GM19397 (cell line): ENCODE results near the gene CLDN11.

Experiments
- ATAC-seq: cut with Tn5 transposase; IDR thresholded peaks from one replicate; pipeline ENCODE4 v1.9.1; 2021; ENCODE audit warnings: mild to moderate bottlenecking, moderate library complexity; ENCODE audit not compliant: unreplicated experiment

CLDN11 gene

DNA sequence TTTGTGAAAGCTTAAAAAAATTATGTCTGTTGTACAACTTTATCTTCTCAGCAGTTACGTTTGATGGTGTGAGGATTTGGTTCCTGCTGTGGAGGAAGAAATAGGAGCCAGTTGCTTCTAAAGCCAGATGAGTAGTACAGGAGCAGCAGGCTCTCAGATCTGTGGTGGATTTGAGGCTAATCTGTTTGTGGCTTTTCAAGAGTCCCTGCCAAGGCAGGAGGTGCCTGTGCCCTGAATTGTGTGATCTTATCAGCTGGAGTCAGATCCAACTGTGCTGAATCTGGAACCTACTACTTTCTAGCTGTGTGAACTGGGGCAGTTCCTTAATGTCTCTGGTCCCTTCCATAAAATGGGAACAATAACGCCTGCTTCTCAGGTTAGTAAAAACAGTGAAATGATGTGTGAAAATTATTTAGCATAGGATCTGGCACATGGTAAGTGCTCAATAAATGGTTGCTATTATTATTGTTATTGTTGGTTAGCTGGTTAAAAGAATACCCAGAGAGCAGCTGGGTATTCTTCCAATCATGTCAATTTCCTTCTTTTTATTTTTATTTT, 7.7 kb downstream of the CLDN11 start:
- ATAC-seq, result no peak

- ATAC-seq, result no peak
Measured at GRCh38 chr3:170428095-170428494, 9.4 kb downstream of the CLDN11 start.

GRCh38 chr3:170429050-170429449, 10.4 kb downstream of the CLDN11 start:
- no peak for ATAC-seq

DNA sequence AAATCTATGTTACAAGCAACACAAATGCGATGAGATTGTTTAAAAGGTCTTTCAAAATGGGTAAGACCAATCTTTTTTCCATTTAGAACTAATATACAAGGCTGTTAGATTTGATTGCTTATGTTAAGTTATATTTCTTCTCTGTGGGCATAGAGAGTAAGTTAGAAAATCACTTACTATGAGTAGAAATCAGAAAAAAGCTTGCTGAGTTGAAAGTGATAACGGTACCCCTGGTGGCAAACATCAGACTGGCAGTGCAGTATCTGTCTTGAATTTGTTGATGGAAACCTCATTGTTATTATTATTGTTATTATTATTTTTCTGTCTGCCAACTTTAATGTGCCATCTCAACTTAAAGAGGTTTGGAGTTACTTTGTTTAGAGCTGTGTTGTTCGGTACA, 12.4 kb downstream of the CLDN11 start:
- no peak for ATAC-seq

GRCh38 chr3:170432416-170432815, 13.7 kb downstream of the CLDN11 start:
- no peak for ATAC-seq

DNA sequence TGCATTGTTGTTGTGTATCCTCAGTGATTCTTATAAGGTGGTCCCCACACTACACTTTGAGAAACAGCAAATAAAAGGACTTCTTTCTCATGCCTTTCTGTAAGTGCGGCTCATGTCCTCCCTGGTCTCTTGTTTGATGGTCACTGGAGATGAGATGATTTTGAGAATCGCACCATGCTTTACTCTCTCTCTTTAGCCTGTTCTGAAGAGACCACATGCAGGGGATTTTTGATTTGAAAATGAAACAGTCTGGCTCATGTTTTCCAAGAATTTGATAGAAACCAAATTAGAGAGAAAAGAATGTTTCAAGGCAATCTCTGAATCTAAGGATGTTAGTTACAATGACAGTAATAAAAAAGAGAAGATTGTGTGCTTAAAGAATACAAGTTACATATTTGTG, 18.0 kb downstream of the CLDN11 start:
- ATAC-seq, result no peak

GRCh38 chr3:170437176-170437575, 18.5 kb downstream of the CLDN11 start:
- no peak for ATAC-seq

- ATAC-seq, result no peak
Measured at GRCh38 chr3:170437696-170438407, 19.2 kb downstream of the CLDN11 start.

GRCh38 chr3:170438836-170439235, 20.2 kb downstream of the CLDN11 start:
- ATAC-seq, result no peak

DNA sequence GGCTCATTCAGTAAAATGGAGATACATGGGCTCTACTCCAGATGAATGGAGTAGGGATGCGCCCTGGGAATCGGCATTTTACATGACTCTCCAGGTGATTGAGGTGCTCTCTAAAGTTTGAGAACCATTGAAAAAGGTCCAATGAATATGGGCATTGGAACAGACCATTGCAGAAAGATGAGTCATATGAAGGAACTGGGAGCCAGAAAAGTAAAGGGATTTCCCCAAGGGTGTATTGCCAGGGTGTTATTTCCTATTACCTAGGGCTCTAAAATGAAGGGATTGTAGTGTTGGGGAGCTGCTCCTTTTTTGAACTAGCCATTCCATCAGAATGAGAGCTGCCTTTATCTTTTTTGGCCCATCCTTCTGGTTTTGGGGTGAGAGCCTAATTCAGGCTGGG, 21.7 kb downstream of the CLDN11 start:
- ATAC-seq, result no peak

GRCh38 chr3:170441412-170441811, 22.7 kb downstream of the CLDN11 start:
- no peak for ATAC-seq

DNA sequence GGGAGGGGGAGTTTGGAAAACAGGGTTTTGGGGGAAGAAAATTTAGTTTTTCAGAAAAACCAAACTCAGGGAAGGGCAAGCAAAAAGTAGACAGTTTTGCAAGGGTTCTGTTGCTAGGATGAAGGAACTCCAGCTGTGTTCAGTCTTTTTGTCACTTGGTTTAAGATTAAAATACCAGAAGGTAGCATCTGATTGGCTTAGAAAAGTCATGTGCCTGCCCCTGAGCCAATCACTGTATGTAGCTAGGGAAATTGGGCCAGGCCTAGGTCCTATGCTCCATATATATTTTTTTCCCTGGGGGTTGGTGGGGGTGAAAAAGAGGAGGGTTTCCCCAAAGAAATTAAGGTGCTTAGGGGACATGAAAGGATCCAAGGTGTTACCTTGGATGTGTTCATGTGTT, 24.3 kb downstream of the CLDN11 start:
- ATAC-seq, result no peak

GRCh38 chr3:170443457-170443856, 24.8 kb downstream of the CLDN11 start:
- ATAC-seq, result no peak

DNA sequence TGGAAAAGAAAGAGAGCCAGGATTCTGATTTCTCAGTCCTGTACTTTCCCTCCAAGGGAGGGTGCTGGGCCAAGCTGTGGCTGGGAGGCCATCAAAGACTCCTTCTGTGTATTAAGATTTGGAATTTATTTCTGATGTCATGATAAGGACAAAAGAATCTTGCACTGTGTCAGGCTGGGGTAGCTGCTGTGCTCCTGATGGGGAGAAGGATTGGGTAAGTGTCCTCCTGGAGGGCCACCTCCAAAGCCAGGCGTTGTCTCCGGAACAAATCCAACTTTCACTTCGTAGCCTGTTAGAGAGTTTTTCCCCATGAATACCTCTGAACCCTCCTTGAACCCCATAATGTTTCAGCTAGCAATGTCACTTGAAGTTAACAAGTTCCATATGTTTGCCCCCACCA, 29.9 kb downstream of the CLDN11 start:
- ATAC-seq, result no peak

GRCh38 chr3:170450039-170450438, 31.4 kb downstream of the CLDN11 start:
- ATAC-seq, result no peak

- ATAC-seq, result no peak
Measured at GRCh38 chr3:170454509-170454908, 35.8 kb downstream of the CLDN11 start.

- ATAC-seq, result no peak
Measured at GRCh38 chr3:170458285-170458684, 39.6 kb downstream of the CLDN11 start.

GRCh38 chr3:170463011-170463410, 44.3 kb downstream of the CLDN11 start:
- no peak for ATAC-seq

GRCh38 chr3:170465955-170466354, 47.3 kb downstream of the CLDN11 start:
- ATAC-seq, result no peak

DNA sequence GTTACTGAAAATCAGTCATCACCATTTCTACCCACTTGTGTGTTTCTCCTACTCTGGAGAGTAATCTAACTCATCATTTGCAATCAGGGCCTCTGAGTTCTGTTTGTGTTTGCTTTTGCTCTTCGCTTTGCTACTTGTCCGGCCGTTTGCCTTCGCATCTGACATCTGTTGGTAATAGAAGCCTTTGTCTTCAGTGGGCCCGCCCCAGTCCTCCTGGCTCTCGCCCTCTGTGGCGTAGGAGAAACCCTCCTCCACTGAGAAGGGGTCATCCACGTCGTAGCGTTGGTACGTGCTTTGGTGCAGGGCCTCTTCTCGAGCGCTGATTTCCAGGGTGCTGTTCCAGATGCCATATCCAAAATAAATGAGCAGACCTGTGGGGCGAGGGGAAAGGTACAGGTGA, 48.3 kb downstream of the CLDN11 start:
- ATAC-seq, result no peak

- ATAC-seq, result no peak
Measured at GRCh38 chr3:170467571-170468147, 49.0 kb downstream of the CLDN11 start.
